ENCODE results near the gene STYXL1.
"Not testable (repeated sequence)": the region's sequence is repeated elsewhere in the genome, so short reads cannot be mapped to it uniquely, and the experiment has no call there.

Gene STYXL1

DNA sequence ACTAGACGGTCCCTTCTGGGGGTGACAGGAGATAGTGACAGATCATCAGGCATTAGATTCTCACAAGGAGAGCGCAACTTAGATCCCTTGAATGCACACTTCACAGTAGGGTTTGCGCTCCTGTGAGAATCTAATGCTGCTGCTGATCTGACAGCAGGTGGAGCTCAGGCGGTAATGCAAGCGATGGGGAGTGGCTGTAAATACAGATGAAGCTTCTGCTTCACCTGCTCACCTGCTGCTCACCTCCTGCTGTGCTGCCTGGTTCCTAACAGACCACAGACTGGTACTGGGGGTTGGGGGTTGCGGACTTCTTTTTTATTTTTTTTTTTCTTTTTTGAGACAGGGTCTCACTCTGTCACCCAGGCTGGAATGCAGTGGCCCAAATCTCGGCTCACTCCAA, 18.1 kb downstream of the STYXL1 start:
- not testable (repeated sequence) for DNase-seq (ENCODE audit: low spot score)

DNA sequence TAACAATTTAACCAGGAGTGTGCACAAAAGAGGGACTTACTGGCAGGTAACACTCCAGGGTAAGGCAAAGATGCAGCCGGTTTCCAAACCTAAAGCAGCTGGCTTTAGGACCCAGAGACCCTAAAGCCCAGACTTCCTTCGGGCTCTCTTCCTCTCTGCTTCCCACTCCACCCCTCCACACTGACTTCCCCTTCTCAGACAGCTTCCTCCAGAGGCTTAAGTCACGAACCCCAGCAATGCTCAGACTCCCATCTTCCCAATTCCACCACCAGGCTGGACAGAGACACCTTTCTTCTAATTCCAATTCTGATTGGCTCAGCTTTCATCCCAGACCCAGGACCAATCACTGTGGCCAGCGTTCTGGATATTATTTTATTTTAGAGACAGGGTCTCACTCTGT, 24.8 kb downstream of the STYXL1 start:
- no peak for DNase-seq (ENCODE audit: low spot score)

DNA sequence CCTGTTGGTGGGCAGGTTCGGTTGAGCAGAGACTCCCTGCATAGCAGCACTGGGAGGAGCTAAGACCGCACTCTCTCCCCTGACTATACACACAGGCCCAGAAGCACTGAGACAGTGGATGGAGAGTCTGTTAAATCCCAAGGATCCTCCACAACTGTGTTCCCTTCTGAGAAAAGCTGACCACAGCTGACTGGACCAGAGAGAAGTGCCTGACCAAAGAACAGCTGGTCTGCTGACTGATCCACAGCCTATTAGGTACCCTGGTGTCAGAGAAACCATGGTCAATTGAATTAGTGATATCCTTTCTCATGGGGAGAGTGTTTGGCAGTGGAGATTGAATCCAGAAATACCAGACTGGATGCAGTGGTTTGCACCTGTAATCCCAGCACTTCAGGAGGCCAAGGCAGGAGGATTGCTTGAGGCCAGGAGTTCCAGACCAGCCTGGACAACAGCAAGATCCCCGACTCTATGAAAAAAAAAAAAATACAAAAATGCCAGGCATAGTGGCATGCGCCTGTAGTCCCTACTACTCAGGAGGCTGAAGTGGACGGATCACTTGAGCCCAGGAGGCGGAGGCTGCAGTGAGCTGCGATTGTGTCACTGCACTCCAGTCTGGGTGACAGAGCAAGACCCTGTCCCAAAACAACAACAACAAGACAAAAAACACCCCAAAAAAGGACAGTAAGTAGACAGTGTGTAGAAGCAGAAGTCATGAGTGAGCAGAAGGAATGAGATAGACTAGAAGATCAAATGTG, 25.6 kb downstream of the STYXL1 start:
- DNase-seq (ENCODE audit: low spot score), result no peak

DNA sequence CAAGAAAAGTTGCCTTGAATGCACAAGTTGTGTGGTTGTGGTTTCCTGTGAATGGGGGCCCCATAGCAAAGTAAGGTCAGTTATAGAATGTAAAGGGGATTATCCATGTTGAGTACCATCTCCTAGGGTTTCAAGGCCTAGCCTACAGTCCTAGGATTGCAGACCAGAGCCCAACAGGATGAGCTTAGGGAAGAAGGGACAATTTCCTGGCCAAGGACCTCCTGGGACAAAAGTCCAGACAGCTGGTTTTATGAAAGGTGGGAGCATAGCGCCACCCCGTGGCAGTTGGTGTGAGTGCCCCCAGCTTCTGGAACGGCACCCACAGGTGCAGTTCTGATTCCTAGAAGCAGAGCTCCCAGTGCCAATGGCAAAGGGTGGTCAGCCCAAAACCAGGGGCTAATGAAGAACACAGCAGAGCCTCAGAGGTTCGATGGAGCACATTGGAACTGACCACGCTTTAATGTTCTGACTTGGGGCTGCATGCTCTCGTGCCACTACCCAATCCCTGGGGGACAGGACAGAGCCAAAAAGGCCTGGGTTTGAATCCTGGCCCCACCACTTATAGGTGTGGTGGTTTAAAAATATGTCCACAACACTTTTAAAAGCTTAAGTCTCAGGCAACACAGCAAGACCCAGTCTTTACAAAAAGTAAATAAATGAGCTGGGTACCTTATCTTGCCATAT, 27.6 kb downstream of the STYXL1 start:
- DNase-seq (ENCODE audit: low spot score), result peak; percentile 66

DNA sequence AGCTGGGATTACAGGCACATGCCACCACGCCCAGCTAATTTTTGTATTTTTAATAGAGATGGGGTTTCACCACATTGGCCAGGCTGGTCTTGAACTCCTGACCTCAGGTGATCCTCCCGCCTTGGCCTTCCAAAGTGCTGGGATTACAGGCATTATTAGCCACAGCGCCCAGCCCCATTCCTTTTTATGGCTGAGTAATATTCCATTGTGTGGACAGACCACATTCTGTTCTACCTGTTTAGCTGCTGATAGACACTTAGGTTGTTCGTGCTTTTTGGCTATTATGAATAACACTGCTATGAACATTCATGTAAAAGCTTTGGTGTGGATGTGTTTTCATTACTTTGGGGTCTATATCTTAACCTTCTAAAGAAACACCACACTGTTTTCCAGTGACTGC, 29.3 kb downstream of the STYXL1 start:
- not testable (repeated sequence) for DNase-seq (ENCODE audit: low spot score)

DNA sequence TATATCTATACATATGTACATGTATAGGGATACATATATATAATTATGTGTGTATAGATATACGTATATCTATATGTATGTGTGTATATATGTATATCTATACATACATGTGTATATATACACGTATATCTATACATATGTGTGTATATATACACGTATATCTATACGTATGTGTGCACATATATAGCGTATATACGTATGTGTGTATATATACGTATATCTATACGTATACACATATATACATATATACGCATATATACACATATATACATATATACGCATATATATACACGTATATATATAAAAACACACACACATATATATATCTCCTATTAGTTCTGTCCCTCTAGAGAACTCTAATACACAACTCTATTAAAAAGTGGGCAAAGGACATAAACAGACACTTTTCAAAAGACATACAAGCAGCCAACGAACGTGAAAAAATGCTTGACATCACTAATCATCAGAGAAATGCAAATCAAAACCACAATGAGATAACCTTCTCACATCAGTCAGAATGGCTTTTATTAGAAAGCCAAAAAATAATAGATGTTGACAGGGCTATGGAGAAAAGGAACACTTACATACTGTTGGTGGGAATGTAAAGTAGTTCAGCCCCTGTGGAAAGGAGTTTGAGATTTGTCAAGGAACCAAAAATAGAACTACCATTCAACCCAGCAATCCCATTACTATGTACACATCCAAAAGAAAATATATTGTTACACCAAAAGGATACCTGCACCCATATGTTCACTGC, 31.4 kb downstream of the STYXL1 start:
- no peak for DNase-seq (ENCODE audit: low spot score)

DNA sequence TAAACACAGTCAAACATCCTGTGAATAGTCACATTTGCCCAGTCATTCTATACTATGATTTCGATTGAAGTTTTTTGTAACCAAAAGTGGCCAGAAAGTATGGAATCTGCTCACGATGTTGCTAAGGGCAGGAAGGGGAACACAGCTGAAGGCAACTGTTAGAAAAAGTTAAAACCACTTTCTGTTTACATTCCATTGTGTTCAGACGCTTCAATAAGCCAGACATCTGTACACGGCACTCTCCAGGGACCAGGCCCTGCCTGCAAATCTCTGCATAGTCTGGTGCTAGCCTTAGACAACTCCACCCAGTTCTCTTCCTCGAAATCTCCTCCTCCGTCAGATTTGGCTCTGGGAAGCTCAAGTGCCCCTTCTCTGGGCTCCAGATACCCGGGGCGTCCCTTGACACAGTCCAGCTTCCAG, 36.3 kb downstream of the STYXL1 start:
- no peak for DNase-seq (ENCODE audit: low spot score)

DNA sequence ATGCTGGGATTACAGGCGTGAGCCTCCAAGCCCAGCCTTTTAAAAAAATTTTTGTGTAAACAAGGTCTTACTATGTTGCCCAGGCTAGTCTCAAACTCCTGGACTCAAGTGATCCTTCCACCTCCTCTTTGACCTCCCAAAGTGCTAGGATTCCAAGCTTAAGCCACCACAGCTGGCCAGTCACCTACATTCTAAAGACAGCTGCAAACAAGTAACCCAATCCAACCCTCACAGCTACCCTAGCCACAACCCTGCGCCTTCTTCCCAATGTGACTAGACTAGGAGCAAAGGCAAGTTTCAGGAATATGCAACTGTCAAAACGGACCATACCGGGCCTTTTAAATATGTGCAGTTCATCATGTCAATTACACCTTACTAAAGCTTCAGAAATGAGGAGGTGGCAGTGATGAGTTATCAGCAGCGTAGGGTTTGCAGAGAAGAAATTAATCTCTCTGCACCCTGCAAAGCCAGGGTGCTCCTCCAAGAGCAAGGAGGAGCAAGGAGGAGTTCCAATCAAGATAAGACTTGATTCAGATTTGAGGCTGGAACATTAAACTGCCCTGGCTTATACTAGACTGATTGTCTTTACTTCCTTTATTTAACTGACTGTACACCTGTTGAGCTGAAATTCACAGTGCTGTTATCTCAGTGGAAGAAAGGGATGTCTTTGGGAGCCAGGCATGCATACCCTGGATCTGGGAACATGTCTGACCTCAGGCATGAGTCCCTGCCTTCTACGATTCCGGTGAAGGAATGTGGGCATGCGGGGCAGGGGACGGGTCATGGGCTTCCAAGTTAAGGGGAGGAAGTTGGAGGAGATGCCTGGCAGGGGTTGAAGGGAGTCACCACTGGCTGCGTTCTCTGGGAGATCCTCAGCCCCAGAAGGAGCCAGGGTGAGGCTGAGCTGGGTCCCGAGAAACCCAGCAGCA, 37.9 kb downstream of the STYXL1 start:
- DNase-seq (ENCODE audit: low spot score), result no peak

DNA sequence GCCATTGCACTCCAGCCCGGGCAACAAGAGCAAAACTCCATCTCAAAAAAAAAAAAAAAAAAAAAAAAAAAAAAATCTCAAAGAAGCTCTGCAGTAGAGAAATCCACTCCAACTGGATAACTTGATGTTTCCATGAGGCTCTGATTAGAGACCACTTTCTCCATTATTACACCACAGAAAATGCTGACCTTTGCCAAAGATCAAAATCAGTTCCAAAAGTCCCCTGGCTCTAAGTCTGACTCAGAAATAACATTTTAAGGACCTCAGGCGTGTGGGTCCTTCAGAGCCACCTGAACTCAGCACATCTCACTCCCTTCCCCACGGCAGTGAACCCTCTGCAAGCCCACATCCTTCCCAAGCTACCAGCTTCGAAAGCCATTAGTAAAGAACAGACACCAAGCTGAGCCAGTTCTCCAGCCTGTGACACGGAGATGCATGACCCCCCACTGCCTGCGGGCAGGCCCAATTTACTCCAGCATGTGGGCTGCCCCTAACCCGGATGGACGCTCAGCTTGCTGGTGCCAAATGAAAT, 39.6 kb downstream of the STYXL1 start:
- DNase-seq (ENCODE audit: low spot score), result peak; percentile 53

DNA sequence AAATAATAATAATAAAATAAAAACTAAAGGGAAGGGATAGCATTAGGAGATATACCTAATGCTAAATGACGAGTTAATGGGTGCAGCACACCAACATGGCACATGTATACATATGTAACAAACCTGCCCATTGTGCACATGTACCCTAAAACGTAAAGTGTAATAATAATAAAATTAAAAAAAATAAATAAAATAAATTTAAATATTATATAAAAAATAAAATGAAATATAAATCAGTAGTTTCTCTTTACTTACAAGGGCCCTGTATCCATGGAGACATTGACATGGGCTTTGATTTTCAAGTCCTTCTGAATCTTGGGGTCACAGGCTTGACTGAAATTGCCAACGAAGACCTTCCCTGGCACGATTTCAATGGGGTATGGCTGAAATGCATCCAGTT, 42.8 kb downstream of the STYXL1 start:
- not testable (repeated sequence) for DNase-seq (ENCODE audit: low spot score)

DNA sequence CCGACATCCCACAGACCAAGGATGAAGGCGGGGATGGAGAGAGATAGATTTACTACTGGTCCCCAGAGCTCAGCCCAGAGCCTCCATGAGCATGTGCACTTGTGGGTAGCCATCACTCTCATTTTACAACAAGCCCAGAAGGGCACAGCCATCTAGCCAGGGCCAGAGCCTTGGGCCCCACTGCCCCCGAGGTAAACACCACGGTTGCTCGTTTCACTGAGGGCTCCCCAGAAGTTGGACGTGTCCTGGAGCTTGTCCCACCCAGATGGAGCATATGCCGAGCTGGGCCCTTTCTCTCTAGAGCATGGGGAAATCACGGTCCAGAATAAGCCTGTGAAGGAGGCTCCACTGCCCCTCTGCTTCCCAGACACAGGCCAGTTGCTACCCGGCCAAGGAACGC, 44.4 kb downstream of the STYXL1 start:
- no peak for DNase-seq (ENCODE audit: low spot score)

DNA sequence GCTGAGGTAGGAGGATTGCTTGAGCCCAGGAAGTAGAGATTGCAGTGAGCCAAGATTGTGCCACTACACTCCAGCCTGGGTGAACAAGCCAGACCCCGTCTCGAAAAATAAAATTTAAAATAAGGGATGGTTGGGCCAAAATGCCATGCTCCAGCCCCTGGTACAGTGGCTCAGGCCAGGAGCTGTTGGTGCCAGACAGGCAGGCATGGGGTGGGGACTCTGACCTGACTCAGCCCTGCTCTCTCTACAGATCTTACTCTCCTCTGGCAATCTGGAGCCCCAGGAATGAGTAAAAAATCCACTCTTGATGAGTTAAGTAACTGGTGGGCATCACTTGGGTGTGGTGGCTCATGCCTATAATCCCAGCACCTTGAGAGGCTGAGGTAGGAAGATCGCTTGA, 45.0 kb downstream of the STYXL1 start:
- no peak for DNase-seq (ENCODE audit: low spot score)

DNA sequence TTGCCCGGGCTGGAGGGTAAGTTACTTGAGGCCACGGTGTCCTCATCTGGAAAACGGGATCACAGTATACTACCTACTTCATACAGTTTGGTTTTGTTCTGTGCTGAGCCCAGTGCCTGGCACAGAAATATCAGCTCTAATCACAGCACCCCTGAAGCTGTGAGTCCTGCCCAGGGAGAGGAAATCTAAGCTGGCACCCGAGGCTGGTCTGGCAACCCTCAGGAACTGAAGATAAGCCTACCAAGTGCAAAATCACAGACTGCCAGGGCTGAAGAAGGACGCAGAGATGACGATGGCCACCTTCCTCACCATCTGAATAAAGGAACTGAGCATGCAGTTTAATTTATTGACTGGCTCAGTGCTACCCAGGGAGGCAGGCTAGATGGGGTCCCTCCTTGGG, 45.7 kb downstream of the STYXL1 start:
- no peak for DNase-seq (ENCODE audit: low spot score)

DNA sequence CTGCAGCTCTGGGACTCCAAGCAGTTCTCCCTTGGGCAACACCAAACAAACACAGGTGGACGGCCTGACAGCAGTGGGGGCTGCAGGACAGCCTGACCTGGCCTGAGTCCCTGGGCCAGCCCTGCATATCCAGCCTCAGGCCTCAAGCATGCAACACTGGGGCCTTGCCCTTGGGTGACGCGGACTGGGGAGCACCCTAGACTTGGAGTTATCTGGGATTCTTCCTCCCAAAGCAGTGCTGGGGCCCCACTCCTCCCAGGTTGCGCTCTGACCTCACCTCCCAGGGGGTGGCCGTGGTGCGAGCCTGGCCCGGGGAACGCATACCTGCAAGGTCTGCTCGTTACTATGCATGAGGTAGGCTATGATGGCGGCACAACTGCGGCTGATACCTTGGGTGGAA, 47.2 kb downstream of the STYXL1 start:
- DNase-seq (ENCODE audit: low spot score), result no peak

DNA sequence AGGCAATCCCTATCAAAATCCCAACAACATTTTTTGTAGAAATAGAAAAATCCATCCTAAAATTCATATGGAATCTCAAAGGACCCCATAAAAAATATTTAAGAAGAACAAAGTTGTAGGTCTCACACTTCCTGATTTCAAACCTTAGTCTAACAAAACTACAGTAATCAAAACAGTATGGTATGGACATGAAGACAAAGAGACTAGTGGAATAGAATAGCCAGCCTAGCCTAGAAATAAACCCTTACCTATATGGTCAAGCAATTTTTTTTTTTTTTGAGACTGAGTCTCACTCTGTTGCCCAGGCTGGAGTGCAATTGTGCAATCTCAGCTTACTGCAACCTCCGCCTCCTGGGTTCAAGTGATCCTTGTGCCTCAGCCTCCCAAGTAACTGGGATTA, 49.8 kb downstream of the STYXL1 start:
- no peak for DNase-seq (ENCODE audit: low spot score)

DNA sequence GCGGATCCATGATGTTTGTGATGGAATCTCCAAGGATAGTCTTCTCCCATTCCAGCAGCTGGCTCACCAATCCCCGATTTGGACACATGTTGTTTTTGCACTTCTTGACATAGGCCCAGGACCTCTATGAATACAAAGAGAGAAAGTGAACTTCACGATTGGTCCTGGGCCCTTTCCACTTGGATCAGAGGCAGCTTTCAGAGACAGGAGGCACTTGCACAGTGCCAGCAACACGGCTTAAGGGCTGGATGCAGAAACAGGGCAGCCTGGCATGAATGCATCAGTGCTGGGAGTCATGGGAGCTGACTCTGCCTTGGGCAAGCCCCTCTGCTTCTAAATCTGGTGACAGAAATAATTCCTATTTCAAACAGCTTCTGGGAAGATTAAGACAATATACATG, 51.3 kb downstream of the STYXL1 start:
- no peak for DNase-seq (ENCODE audit: low spot score)

DNA sequence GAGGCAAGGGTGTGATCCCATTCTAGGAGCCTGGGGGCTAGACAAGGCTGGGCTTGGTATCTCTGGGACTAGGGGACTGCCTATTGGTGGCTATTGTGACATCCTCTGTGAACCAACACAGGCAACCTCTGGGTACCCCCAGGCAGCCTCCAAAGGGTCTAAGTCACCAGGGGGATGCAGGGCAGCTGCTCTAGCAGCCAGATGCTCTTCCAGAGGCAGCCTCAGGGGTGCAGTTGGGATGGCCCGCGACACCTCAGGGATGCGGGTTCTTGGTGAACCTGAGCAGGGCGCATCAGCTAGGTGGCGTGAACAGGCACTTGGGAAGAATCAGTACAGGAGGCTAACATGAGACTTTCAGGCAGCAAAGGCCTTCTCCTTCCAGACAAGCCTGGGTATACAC, 51.8 kb downstream of the STYXL1 start:
- no peak for DNase-seq (ENCODE audit: low spot score)

DNA sequence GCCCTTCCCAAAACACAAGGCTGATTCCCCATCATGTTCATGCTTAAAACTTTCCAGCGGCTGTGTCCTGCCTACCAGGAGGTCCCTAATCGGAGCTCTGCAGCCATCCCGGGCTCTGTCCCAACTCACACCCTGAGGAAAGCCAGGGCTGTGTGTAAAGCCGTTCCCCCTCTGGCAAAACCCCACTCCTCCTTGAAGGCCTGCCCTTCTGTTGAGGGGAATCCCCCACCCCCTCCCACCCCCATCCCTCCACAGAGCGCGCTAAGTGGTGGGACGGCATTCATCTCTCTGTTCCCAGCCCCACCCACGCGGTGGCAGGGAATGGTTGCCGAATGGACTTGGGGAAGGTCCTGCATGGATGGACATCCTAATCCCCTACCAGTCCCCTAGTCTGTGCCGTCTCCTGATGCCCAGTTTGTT, 52.7 kb downstream of the STYXL1 start:
- no peak for DNase-seq (ENCODE audit: low spot score)

DNA sequence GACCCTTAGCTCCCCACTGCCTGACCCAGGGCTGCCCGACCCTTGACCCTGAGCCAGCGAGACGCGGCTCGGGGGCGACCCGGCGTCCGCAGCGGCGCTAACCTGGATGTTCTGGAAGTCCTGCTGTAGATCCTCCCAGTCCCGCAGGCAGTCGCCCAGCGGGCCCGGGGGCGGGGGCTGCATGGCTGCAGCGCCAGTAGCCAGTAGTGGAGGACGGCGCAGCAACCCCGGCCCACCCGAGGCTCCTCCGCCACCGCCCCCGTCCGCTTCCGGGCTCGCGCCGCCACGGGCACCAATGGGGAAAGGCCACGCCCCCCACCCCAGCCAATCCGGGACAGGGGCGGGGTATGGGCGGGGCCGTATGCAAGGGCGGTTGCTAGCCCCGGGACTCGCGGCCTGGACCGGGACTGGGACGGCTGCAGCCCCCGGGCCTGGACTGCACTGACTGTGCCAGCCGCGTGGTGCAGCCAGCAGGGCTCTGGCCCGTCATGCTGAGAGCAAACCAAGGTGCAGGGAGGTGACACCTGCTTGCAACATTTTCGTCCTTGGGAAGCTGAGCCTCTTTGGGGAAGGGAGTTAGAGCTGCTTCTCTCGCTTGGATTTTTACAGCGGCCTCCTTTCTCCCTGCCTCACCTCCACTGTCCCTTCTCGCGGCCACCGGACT, 53.3 kb downstream of the STYXL1 start, which contains the start of gene TMEM120A:
TMEM120A (minus strand) TSS at position 208 of the 664 bp plus-strand sequence; CDS start at position 183, 25 bp downstream.
- peak; percentile 93 for DNase-seq (ENCODE audit: low spot score)

DNA sequence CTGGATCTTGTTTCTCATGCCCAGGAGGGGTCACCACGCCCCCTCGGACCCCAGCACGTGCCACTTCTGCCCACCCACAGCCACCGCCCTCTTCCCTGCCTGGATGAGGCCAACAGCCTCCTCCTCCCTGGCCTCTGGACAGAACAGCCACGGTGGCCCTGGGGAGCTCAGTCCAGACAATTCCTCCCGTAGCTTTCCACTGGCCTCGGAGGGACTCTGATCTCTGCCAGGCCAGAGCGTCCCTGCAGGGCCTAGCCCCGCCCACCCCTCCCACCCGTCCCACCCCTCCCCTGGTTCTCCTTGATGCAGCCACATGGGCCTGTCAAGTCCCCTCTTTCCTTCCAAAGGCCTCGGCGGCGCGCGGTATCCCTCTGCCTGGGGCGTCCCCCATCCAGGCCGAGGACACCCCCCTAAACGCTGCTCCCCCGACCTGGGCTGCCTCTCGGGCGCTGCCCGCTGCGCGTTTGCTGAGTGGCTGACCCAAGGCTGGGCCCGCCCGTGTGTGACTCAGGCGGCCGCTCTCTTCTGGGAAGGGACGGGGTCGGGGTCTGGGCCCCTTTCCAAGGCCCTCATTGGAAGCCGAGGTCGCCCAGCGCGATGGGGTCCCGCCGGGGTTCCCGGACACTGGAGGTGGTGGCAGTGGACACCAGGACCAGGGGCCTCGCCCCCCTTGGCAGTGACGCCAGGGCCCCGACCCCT, 54.0 kb downstream of the STYXL1 start:
- no peak for DNase-seq (ENCODE audit: low spot score)

Measured in activated CD4-positive, alpha-beta T cell treated with anti-CD3 and anti-CD28 coated beads, Interleukin-2, Interleukin-4, amounts not matched to agents 100 ng/mL and 50 ng/mL, durations not matched to agents 16 hours and 8 hours (primary cell).